ENCODE measurements around the gene KDM5A.

DNA sequence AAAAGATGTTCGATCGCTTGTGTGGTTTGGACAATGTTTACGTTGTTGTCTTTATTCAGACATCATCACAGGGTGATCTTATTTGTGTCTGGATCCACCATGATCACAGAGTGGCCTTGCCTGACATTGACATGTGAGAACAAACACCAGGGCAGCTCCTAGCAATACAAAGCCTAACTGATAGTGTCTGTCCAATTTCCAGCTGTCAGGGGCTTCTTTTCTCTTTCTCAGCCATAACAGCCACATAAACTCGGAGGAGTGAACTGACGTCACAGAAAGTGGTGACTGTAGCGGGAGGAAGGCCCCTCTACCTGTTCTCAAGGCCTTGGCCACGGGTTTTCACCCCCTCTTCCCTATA, 120.7 kb downstream of the KDM5A start:
- TF ChIP-seq, protein P1, sequence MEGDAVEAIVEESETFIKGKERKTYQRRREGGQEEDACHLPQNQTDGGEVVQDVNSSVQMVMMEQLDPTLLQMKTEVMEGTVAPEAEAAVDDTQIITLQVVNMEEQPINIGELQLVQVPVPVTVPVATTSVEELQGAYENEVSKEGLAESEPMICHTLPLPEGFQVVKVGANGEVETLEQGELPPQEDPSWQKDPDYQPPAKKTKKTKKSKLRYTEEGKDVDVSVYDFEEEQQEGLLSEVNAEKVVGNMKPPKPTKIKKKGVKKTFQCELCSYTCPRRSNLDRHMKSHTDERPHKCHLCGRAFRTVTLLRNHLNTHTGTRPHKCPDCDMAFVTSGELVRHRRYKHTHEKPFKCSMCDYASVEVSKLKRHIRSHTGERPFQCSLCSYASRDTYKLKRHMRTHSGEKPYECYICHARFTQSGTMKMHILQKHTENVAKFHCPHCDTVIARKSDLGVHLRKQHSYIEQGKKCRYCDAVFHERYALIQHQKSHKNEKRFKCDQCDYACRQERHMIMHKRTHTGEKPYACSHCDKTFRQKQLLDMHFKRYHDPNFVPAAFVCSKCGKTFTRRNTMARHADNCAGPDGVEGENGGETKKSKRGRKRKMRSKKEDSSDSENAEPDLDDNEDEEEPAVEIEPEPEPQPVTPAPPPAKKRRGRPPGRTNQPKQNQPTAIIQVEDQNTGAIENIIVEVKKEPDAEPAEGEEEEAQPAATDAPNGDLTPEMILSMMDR (IDR thresholded peaks at IDR 0.05), result no peak
- TF ChIP-seq CHD2 (IDR thresholded peaks at IDR 0.05; ENCODE audit: low read length, partially characterized antibody), result no peak
- TF ChIP-seq RFX5 (IDR thresholded peaks at IDR 0.05; ENCODE audit: low read length), result no peak
- no peak for TF ChIP-seq TAF1 (IDR thresholded peaks at IDR 0.05; ENCODE audit: borderline replicate concordance, low read depth, low read length)
- TF ChIP-seq, protein P2, sequence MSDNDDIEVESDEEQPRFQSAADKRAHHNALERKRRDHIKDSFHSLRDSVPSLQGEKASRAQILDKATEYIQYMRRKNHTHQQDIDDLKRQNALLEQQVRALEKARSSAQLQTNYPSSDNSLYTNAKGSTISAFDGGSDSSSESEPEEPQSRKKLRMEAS (IDR thresholded peaks at IDR 0.05; ENCODE audit: low read depth), result no peak
- no peak for TF ChIP-seq RAD21 (IDR thresholded peaks at IDR 0.05; ENCODE audit: low read length)
- TF ChIP-seq MXI1 (IDR thresholded peaks at IDR 0.05; ENCODE audit: low read depth, low read length), result no peak
- TF ChIP-seq RCOR1 (IDR thresholded peaks at IDR 0.05; ENCODE audit: low read length), result no peak
- no peak for TF ChIP-seq TCF12 (IDR thresholded peaks at IDR 0.05)
